ENCODE data around the gene RASA3. TPM values are rescaled to one million over a fixed set of nuclear protein-coding genes. Genes with fewer than 3 reads are reported as not detected.

Gene RASA3
- total RNA-seq, 1 experiment from 2014 or later: 18.6 TPM

DNA sequence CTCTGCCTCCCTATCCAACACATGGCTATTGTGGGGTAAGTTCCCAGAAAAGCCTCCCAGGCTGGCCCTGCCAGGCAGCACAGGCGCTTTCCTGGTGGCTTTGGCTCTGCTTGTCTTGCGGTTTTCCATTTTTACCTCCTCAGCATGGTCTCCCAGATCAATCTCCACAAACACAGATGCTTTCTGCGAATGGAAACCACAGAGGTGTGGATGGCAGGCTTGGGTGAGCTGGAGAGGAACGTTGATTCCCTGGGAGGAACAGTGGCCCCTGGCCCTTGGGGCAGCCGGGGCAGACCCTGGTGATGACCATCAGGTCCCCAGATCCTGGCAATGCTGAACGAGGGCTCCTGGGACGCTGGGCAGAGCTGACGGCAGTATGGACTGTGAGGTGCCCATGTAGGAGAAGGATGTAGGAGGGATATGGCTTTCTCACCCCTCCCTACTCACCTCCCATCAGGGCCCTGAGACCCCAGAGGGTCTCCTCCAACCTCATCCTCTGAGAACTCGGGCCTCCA lies 165.2 kb downstream of the RASA3 start:
- no peaks in the 10 kb centered on the region for H3K27me3 ChIP-seq (ENCODE audit: insufficient read depth, low read length)
- no peak overlapping the region for H3K9ac ChIP-seq (ENCODE audit: low read length)
- H3K4me2 ChIP-seq (ENCODE audit: low read length): no peak overlapping the region
- ATAC-seq: no peak
- H3K9me3 ChIP-seq (ENCODE audit: control insufficient read depth in 1 of 2, insufficient read depth in 1 of 2, low read depth in 1 of 2, low read length in 2 of 2): no peaks in the 10 kb centered on the region
- no peaks in the 10 kb centered on the region for H3K4me1 ChIP-seq (ENCODE audit: control insufficient read depth in 1 of 2, insufficient read depth in 2 of 2, low read length in 2 of 2)
- no peaks in the 10 kb centered on the region for H3K36me3 ChIP-seq (ENCODE audit: control insufficient read depth in 1 of 2, insufficient read depth in 2 of 2, low read length in 2 of 2)
- no peaks in the 10 kb centered on the region for H4K20me1 ChIP-seq (ENCODE audit: insufficient read depth)
- H3K4me3 ChIP-seq (replicated peaks in 1 of 2; ENCODE audit: low read depth in 1 of 2, low read length in 2 of 2): no peak overlapping the region
- POLR2A ChIA-PET: no interaction called here
- intact Hi-C loops (cut with micrococcal nuclease): no loop called here
- H3K27ac ChIP-seq (ENCODE audit: low read depth, low read length): no peak overlapping the region
- no peaks in the 10 kb centered on the region for H3K79me2 ChIP-seq (ENCODE audit: insufficient read depth, low read length)
- no peak for TF ChIP-seq EZH2phosphoT487 (IDR thresholded peaks at IDR 0.05; ENCODE audit: borderline replicate concordance)
- TF ChIP-seq TCF7L2 (IDR thresholded peaks at IDR 0.05; ENCODE audit: borderline replicate concordance, extremely low read depth, insufficient read depth, insufficient read length): no peak
- TF ChIP-seq SIN3A (IDR thresholded peaks at IDR 0.05; ENCODE audit: low read depth): no peak
- TF ChIP-seq, protein P1, sequence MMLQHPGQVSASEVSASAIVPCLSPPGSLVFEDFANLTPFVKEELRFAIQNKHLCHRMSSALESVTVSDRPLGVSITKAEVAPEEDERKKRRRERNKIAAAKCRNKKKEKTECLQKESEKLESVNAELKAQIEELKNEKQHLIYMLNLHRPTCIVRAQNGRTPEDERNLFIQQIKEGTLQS (IDR thresholded peaks at IDR 0.05): no peak
- TF ChIP-seq SRF (IDR thresholded peaks at IDR 0.05; ENCODE audit: low read depth): no peak
- TF ChIP-seq, protein P2, sequence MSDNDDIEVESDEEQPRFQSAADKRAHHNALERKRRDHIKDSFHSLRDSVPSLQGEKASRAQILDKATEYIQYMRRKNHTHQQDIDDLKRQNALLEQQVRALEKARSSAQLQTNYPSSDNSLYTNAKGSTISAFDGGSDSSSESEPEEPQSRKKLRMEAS (IDR thresholded peaks at IDR 0.05): no peak
- no peak for TF ChIP-seq ZFX (IDR thresholded peaks at IDR 0.05)
- no peak for TF ChIP-seq SP1 (IDR thresholded peaks at IDR 0.05; ENCODE audit: low read depth)
- TF ChIP-seq, protein P3, sequence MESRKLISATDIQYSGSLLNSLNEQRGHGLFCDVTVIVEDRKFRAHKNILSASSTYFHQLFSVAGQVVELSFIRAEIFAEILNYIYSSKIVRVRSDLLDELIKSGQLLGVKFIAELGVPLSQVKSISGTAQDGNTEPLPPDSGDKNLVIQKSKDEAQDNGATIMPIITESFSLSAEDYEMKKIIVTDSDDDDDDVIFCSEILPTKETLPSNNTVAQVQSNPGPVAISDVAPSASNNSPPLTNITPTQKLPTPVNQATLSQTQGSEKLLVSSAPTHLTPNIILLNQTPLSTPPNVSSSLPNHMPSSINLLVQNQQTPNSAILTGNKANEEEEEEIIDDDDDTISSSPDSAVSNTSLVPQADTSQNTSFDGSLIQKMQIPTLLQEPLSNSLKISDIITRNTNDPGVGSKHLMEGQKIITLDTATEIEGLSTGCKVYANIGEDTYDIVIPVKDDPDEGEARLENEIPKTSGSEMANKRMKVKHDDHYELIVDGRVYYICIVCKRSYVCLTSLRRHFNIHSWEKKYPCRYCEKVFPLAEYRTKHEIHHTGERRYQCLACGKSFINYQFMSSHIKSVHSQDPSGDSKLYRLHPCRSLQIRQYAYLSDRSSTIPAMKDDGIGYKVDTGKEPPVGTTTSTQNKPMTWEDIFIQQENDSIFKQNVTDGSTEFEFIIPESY (IDR thresholded peaks at IDR 0.05; ENCODE audit: extremely low read depth, insufficient replicate concordance, low read length): no peak
- no peaks in the 10 kb centered on the region for H3K9me2 ChIP-seq (ENCODE audit: insufficient read depth)
- H2AFZ ChIP-seq (ENCODE audit: low read depth, low read length, poor library complexity, severe bottlenecking): no peak overlapping the region
- RAD21 ChIA-PET (ENCODE audit: low non-redundant PET in 1 of 2, low total read pairs in 2 of 2, uncharacterized antibody in 2 of 2, unreplicated experiment in 2 of 2): no interaction called here
- BruUV-seq (replicated peaks): no TSS peak
- CTCF ChIA-PET: no interaction called here
- no peak for DNase-seq (ENCODE audit: low read depth, low spot score)

Measured in HCT116 (cell line).